Nucleus accumbens (tissue), 56 donors: ENCODE data around the gene PILRA.
A peak's percentile ranks its signal among the peaks of the same experiment; 100 is the strongest.
"Not testable (repeated sequence)": the region's sequence is repeated elsewhere in the genome, so short reads cannot be mapped to it uniquely, and the experiment has no call there.

Experiments used
- DNase-seq, 56 donors: peaks; one replicate each; lab custom pipeline; 2025; lab: John Stamatoyannopoulos, UW

Gene PILRA

DNA sequence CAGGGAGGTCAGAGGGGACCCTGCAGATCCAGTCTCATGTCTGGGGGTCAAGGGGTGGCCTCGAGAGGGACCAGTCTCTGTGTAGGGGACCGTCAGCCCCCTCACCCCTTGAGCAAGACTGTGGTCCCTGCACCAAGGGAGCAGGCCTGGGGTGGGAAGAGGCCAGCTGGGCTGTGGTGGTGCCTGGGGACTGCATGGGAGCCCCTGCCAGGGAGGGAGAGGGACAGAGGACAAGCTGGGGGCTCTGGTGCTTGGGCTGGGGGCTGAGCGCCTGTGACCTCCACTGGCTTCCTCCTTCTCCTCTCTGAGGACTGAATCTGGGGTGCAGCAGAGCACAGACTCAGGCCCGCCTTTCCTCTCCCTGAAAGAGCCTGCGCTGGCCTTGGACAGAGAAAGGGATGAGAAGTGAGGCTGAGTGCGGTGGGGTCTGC lies 16.1 kb upstream of the PILRA start:
- DNase-seq = no peak

DNA sequence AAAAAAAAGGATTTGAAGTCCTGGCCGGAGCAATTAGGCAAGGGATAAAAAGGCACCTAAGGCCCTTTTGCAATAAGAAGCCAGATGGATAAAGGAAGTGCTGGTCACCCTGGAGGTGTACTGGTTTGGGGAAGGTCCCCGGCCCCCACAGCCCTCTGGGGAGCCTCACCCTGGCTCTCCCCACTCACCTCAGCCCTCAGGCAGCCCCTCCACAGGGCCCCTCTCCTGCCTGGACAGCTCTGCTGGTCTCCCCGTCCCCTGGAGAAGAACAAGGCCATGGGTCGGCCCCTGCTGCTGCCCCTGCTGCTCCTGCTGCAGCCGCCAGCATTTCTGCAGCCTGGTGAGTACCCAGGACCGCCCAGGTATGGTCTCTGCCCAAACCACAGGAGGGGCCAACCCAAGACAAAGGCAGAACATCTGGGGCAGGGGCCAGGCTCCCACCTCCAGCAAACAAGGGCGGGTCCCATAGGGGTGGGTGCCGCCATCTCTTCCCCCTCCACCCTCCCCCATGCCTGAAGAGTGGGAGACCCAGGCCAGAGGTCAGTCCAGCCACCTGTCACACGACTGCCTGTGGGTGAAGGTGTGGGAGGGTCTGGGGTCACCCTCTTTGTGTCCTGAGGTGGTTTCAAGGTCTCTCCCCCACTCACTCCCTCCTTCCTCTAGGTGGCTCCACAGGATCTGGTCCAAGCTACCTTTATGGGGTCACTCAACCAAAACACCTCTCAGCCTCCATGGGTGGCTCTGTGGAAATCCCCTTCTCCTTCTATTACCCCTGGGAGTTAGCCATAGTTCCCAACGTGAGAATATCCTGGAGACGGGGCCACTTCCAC lies 15.0 kb upstream of the PILRA start, which contains the start of gene PILRB:
PILRB (plus strand) TSS at position 91 of the 830 bp plus-strand sequence; CDS start at position 277, 186 bp downstream.
- no peak for DNase-seq

DNA sequence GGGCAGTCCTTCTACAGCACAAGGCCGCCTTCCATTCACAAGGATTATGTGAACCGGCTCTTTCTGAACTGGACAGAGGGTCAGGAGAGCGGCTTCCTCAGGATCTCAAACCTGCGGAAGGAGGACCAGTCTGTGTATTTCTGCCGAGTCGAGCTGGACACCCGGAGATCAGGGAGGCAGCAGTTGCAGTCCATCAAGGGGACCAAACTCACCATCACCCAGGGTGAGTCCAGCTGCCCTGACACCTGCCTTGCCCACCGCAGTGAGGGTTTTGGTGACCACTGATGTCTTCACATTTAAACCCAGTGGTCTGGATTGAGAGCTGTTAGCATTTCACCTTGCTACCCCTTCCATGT lies 14.5 kb upstream of the PILRA start:
- no peak for DNase-seq

- no peak for DNase-seq
Measured at GRCh38 chr7:100360135-100360854, 13.0 kb upstream of the PILRA start.

- DNase-seq = no peak
Measured at GRCh38 chr7:100363098-100363497, 10.2 kb upstream of the PILRA start.

- DNase-seq = not testable (repeated sequence)
Measured at GRCh38 chr7:100363797-100364196, 9.5 kb upstream of the PILRA start.

DNA sequence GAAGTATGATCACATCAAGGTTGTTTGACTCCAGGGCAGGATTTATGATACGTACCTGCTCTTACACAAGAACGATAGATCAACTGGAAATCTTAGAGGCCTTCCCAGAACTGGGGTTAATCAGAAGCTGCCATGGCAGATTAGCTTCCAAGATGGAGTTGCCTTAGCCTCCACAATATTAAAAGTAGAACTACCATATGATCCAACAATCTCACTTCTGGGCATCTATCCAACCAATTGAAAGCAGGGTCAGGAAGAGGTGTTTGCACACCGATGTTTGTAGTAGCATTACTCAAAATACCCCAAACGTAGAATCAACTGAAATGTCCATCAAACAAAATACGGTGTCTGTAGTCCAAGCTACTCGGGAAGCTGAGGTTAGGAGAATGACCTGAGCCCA lies 8.8 kb upstream of the PILRA start:
- DNase-seq = no peak

- not testable (repeated sequence) for DNase-seq
Measured at GRCh38 chr7:100365998-100366367, 7.3 kb upstream of the PILRA start.

- DNase-seq = no peak
Measured at GRCh38 chr7:100366411-100367250, 6.7 kb upstream of the PILRA start.

DNA sequence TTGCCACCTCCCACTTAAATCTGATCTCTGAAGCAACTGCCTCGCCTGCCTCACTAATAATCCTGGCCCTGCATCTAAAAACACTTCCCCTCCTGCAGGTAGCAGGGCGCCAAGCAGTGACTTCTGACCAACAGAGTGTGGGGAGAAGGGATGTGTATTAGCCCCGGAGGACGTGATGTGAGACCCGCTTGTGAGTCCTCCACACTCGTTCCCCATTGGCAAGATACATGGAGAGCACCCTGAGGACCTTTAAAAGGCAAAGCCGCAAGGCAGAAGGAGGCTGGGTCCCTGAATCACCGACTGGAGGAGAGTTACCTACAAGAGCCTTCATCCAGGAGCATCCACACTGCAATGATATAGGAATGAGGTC lies 6.1 kb upstream of the PILRA start:
- no peak for DNase-seq

DNA sequence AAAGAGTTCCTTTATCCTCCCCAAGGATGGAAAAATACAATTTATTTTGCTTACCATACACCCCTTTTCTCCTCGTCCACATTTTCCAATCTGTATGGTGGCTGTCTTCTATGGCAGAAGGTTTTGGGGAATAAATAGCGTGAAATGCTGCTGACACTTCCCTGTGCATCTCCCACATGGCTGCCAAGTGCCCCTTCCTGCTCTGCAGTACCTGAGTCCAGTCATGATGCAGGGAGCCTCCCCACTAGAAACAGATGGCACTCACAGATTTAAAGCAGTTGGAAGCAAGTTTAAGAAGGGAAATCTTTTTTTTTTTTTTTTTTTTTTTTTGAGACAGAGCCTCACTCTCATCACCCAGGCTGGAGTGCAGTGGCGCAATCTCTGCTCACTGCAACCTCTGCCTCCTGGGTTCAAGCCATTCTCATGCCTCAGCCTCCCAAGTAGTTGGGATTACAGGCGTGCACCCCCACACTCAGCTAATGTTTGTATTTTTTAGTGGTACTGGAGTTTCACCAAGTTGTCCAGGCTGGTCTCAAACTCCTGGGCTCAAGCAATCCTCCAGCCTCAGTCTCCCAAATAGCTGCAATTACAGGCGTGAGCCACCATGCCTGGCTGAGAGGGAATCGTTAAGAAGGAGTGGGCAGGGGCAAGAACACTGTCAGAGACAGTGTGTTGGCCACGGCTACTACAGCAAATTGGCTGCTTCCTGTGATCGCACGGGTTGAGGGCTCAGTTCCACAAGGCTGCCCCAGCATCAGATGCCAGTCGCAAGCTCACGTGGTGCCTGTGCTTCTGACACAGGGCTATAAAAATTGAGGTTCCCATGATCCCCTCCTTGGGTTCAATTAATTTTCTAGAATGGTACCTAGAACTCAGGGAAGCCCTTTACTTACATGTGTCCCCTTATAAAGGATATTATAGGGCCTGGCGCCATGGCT lies 5.3 kb upstream of the PILRA start:
- DNase-seq = peak in 1 of 56 donors; percentile 8

GRCh38 chr7:100369105-100369504 lies 4.2 kb upstream of the PILRA start:
- DNase-seq = peak in 31 of 56 donors; percentile 5 to 64 (median 25)

GRCh38 chr7:100370303-100370702 lies 3.0 kb upstream of the PILRA start:
- DNase-seq = no peak

DNA sequence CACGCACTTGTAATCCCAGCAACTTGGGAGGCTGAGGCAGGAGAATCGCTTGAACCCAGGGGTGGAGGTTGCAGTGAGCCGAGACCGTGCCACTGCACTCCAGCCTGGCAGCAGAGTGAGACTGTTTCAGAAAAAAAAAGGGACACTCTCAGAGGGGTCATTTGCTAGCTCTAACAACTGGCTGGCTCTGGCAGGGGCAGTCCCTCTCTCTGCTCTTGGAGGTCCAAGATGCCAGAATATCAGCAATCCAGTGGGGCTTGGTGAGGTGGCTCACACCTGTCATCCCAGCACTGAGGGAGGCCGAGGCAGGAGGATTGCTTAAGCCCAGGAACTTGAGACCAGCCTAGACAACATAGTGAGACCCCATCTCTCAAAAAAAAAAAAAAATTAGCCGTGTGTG lies 2.5 kb upstream of the PILRA start:
- no peak for DNase-seq

- peak in 1 of 56 donors; percentile 3 for DNase-seq
Measured at GRCh38 chr7:100371561-100372171, 1.6 kb upstream of the PILRA start.

GRCh38 chr7:100372256-100372655 lies 1.0 kb upstream of the PILRA start:
- DNase-seq = peak in 11 of 56 donors; percentile 3 to 25 (median 10)

DNA sequence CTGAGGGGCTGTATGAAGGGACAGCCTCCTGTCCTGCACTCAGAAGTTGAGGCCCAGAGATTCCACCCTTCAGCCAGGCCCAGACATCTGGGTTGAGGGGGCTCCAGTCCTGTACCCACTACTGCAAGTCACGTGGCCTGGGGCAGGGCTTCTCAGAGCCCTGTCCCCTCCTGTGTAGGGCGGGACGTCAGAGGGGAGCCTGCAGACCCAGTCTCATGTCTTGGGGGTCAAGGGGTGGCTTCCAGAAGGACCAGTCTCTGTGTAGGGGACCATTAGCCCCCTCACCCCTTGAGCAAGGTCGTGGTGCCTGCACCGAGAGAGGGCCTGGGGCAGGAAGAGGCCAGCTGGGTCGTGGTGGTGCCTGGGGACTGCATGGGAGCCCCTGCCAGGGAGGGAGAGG lies 593 bp upstream of the PILRA start:
- DNase-seq = no peak

- not testable (repeated sequence) for DNase-seq
Measured at GRCh38 chr7:100373870-100374598, 747 bp downstream of the PILRA start.

GRCh38 chr7:100374601-100375000 lies 1.3 kb downstream of the PILRA start:
- no peak for DNase-seq
